SKM-1 treated with dmso at 0.1 percent for 144 hours (cell line): ENCODE results near the gene LY6G6C.

ENCODE experiments used
- DNase-seq: peaks from one replicate; lab custom pipeline; 2025; ENCODE audit not compliant: unreplicated experiment; lab: John Stamatoyannopoulos, UW

The LY6G6C gene

DNA sequence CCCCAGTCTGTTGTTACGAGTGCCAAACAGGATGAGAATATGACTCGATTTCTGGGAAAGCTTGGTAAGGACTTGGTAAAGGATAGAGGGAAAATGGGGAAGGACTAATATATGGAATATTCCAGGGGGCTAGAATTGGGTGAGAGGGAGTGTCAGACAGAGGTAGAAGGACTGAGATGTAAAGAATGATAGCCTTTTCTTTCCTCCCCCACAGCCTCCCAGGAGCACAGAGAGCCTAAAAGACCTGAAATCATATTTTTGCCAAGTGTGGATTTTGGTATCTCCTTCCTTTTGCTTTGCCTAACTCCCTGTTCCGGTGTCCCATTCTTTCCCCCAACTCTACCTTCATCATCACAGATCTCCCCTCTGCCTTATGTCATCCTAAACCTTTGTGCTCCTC lies 21.3 kb upstream of the LY6G6C start:
- DNase-seq = no peak

- DNase-seq = no peak
Measured at GRCh38 chr6:31741815-31742214, 20.3 kb upstream of the LY6G6C start.

DNA sequence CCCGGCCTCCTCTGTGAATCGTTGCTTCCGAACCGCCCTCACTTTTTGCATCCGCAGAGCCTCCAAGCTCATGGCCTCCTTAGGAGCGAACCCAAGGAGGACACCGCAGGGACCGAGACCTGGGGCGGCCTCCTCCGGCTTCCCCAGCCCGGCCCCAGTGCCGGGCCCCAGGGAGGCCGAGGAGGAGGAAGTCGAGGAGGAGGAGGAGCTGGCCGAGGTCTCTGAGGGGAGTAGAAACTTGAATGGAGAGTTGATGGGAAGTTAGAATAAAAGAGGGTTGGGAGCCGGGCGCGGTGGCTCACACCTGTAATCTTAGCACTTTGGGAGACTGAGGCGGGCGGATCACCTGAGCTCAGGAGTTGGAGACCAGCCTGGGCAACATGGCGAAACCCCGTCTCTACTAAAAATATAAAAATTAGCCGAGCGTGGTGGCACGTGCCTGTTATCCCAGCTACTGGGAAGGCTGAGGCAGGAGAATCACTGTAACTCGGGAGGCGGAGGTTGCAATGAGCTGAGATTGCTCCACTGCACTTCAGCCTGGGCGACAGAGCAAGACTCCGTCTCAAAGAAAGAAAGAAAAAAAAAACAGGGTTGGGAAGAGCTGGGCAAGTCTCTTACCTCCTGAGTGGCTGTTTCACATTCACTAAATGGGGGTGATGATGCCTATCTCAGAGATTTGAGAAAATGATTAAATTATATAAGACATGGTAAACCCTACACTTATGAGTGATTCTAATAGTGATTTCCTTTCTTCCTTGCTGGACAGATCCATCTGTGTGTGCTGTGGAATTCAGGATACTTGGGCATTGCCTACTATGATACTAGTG lies 19.1 kb upstream of the LY6G6C start:
- DNase-seq = peak; percentile 75

- peak; percentile 99 for DNase-seq
Measured at GRCh38 chr6:31739639-31740396, 18.3 kb upstream of the LY6G6C start, which contains the start of gene MSH5. MSH5 (plus strand) TSS chr6:31740005; CDS start chr6:31740467, 462 bp downstream.

- peak; percentile 98 for DNase-seq
Measured at GRCh38 chr6:31737991-31738979, 16.7 kb upstream of the LY6G6C start.

DNA sequence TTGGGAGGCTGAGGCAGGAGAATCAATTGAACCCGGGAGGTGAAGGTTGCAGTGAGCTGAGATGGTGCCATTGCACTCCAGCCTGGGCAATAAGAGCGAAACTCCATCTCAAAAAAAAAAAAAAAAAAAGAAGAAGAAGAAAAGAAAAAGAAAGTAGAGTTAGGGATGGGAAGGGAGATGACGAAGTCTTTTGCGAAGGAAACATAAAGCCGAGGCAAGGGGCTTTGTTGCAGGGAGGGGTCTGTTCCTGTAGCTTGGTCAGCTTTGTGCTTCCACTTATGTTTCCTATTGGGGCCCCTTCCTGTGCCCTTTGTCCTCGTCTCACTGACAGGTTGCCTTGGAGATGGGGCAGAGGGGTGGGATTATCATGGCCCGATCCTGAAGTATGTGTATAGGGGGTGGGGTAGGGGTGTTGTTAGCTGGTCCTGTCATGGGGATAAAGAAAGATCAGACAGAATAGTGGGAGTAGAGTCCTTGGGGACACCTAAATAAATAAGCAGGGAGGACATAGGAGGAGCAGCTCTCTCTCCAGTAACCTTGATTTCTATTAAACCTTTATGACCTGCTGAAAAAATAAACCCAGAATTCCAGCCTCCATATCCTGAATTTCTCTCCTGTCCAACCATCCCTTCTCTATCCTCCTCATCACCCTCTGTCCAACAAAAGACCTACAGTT lies 15.9 kb upstream of the LY6G6C start:
- peak; percentile 74 for DNase-seq

GRCh38 chr6:31736768-31737314 lies 15.3 kb upstream of the LY6G6C start:
- no peak for DNase-seq

GRCh38 chr6:31736021-31736767 lies 14.6 kb upstream of the LY6G6C start, which contains the start of gene CLIC1:
CLIC1 (minus strand) TSS chr6:31736530; CDS start chr6:31736300, 230 bp downstream.
- DNase-seq = peak; percentile 82

GRCh38 chr6:31734821-31735406 lies 13.4 kb upstream of the LY6G6C start:
- peak; percentile 74 for DNase-seq

GRCh38 chr6:31734247-31734820 lies 12.8 kb upstream of the LY6G6C start:
- no peak for DNase-seq

DNA sequence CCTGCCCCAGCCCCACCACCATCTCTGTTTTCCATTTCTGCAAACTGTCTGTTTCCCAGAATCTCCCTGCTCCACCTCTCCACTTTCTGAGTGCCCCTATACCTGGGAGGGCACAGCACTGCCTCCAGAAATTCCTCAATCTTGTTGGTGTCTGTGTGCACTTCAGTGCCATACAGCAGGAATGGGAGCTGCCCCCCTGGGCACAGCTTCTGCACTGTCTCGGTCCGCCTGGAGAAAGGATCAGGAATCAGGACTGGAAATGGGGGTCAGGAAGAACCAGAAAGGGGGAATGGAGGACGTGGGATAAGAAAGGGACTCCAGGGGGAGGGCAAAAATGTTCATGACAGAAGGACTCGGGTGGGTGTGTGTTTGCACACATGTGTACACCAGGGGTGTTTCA lies 12.2 kb upstream of the LY6G6C start:
- DNase-seq = no peak

DNA sequence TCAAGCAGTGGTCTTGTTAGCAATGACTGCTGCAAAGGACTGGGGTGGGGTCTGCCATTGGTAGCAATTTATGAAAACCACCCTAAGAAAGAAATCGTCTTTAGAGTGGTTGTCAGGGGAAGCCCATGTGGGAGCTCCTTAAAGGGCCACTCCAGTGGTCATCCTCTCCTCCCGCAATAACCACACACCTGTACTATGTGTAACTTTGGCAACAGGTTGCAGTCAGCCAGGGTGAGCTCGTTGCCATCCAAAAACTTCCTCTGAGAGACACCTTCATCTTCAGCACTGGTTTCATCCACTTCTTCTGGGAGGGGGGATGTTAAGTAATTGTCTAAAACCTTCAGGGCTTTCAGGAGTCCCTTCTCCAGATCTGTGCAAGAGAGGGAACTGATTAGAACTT lies 10.5 kb upstream of the LY6G6C start:
- no peak for DNase-seq

DNA sequence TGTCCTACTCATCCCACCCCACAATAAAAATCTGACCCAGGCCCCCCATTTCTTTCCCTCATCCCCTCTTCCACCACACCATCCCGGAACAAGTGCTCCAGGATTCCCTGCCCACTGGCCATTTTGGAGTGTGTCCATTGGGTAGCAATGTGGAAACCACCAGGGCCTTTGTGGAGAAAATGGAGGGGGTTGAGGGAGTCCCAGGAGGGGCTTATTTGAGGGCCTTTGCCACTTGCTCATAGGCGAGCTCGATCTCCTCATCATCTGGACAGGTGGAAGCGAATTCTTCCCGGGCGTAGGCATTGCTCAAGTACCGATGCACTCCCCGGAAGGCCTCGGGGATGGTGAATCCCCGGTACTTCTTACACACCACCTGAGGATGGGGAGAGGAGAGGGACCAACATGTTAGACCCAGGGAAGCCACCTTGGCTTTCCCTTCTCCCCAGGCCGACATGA lies 9.1 kb upstream of the LY6G6C start:
- DNase-seq = no peak

GRCh38 chr6:31729979-31730630 lies 8.6 kb upstream of the LY6G6C start:
- DNase-seq = no peak

DNA sequence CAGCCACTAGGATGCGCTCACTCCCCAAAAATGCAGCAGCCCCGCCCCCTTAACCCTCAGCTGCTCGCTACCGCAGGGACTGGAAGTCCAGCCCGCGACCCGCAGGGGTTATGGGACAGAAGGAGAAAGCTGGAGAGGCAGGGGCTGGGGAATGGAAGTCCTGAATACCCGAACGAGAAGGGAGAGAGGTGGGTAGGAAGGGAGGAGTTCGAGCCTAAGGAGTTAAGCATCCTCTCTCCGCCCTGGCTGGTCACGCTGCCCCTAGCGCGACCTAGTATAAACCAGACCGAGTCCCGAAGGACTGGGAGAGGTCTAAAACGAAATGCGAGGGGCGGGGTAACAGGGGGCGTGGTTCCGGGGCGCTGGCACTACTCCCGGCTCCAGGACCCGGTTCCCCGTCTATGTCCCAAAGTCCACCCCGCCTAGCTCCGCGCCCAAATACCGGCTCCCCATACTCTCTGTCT lies 8.0 kb upstream of the LY6G6C start:
- DNase-seq = no peak

DNA sequence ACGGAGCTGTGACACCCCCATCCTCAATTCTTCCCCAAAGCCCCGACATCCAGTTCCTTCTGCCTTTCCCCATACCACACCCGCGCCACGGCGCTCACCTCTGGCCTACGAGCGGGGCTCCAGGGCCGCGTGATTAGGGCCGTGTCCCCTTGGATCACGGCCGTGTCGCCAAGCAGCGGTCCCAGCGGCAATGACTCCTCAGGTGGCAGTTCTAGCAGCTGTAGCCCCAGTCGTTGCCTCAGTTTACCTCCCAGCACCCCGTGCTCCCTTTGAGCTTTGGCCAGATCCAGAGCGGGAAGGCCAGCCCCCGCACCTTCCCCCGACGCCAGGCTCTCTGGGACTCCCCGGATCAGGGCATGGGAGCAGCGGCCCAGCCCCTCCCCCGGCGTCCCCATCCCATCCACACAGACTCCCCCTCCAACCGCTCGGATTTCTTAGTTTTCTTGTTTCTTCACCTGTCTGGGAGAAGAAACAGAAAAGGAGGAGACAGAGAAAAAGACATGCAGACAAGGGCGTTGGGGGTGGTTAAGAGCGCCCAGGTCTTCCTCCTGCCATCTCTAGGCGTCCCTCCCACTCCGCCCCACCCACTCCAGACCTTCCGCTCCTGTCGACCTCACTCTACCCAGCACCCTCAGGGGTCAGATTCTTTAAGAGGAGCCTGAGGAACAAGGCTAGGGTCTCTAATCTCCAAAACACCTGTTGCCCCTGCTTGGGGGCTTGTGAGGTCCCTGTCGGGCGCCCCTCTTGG lies 7.4 kb upstream of the LY6G6C start, which contains the start of gene DDAH2:
Gene DDAH2, minus strand, starts transcription at position 533 of the 748 bp plus-strand sequence. Its CDS starts 138 bp downstream, at position 395.
- no peak for DNase-seq
